HG03520 (cell line): ENCODE measurements around the gene FMOD.
"Not testable (repeated sequence)": the region's sequence is repeated elsewhere in the genome, so short reads cannot be mapped to it uniquely, and the experiment has no call there.

Source experiments
- ATAC-seq: cut with Tn5 transposase; IDR thresholded peaks from one replicate; pipeline ENCODE4 v1.9.1; 2021; ENCODE audit warnings: mild to moderate bottlenecking, moderate library complexity; ENCODE audit not compliant: unreplicated experiment

The FMOD gene

GRCh38 chr1:203326830-203327683, 23.9 kb downstream of the FMOD start:
- ATAC-seq: peak; percentile 58

- ATAC-seq: no peak
These were observed 25.4 kb downstream of the FMOD start for GRCh38 chr1:203325418-203326091.

DNA sequence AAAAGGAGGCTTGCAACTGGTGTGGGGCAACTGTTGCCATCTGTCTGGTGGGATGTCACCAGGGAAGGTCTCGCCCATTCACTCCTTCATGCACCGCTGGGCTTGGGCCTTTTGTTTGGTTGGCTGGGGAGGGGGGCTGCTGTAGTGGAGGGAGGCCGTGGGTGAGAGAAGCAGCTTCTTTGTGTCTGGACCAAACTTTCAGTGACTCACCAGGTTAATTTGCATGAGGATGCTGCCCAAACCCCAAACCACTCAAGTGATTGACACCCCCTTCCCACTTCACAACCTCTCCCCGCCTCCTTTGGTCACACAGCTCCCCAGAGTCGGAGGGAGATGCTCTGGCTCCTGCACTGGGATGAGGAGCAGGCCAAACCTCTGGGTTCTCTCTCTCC, 25.9 kb downstream of the FMOD start:
- no peak for ATAC-seq

DNA sequence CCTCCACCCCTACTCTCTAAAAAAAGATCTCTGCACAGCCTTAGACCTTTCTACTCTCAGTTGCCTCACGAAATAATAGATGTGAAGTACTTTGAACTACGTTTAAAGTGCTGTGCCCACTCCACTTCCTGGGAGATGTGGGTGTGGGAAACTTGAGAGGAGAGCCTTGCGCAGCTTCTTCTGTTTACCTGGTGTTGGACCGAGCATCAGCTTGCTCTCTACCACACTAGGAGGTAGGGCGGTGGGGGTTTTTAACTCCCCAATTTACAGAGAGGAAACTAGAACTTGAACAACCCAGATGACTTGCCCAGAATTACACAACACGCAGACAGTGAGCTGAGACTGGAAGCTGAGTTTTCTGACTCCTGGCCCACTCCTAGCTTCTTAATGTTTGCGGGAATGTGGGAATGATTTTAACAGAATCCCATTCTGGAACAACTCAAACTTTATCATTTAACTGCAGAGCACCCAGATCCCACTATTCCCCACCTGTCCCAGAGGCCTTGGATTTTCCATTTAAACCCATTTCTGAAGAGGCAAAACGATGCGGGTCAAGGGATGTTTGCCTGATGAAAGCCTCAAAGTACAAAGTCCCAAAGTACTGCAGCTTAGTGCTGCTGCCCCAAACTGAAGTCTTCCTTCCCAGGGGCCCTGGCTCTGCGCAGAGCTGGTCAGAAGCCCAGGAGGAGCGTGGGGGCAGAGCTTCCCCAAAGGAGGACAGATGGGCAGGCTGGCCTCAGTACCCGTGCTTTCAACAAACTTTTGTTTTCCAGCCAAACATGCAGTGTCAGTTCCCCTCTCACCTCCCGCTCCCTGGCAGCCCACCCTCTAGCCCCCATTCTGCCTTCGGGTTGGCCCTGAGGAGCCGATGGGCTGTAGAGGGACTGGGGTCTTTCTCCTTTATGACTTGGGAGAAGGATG, 26.6 kb downstream of the FMOD start:
- no peak for ATAC-seq

DNA sequence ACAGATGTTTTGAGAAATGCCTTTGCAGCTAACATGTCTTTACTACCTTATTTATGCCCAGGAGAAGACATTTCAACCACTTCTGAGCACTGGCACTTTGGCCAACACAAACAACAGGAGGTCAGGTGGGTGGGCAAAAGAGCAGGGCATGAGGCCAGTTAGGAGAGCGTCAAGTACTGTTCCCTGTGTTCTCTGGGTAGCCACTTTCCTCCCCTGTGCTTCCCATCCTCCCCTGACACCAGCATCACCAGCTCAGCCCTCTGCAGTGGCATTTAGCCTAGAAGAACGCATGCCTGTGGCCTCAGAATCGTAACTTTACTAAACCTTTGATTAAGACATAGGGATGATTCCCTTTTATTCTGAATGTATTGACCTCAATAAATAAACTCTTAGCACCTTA, 27.3 kb downstream of the FMOD start:
- ATAC-seq: no peak

DNA sequence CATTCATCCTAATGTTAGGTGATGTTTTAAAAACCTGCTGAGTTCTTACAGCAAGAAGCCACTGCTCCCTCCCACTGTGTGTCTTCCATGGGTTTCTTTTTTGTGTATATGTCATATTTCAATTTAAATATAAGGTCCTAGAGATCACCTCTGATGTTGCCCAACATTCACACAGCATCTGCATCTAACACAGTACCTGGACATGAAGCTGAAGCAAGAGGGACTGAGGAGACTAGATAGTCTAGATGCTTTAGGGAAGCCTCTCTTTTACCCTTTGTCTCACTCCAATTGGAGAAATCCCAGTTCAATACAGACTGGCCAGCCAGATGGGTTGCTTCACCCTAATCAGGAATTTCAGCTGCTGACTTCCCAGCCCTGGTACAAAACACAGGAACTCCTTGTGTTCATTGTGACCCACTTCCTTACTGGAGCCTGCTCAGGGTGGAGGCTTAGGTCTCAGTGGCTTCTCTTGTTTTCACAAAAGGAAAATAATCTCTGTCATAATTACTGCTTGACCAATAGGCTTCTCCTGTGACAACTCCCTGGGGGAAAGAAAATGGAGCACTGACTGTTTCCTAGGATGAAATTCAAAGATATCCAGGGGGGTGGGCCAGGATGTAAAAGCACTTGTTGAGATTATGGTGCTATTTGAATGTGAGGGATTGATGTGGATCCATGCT, 28.3 kb downstream of the FMOD start:
- ATAC-seq: no peak

DNA sequence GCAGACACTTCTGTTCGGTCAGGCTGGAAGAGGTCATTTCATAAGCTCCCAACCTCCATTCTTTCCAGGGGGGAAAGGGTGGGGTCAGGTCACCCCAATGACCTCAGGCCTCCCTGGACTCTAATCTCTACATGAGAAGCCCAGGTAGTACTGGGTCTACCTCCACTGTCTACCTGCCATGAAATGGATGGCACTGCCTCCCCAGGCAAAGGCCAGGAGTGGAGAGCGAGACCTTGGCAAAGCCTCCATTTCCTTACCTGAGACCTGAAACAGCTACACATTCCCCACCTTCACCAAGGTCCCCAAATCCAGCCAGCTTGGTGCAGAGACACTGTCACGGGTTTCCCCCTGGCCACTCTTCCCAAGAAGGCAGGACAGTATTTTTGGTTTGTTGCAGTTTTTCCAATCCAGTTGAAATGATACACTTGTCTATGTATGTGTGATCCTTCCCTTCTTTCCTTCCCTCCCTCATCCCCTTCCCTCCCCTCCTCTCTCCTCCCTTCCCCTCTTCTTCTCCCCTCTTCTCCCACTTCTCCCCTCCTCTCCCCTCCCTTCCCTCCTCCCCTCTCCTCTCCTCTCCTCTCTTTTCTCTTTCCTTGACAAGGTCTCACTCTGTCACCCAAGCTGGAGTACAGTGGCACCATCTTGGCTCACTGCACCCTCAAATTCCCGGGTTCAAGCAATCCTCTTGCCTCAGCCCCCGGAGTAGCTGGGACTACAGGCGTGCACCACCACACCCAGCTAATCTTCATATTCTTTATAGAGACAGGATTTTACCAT, 29.5 kb downstream of the FMOD start:
- ATAC-seq: no peak

DNA sequence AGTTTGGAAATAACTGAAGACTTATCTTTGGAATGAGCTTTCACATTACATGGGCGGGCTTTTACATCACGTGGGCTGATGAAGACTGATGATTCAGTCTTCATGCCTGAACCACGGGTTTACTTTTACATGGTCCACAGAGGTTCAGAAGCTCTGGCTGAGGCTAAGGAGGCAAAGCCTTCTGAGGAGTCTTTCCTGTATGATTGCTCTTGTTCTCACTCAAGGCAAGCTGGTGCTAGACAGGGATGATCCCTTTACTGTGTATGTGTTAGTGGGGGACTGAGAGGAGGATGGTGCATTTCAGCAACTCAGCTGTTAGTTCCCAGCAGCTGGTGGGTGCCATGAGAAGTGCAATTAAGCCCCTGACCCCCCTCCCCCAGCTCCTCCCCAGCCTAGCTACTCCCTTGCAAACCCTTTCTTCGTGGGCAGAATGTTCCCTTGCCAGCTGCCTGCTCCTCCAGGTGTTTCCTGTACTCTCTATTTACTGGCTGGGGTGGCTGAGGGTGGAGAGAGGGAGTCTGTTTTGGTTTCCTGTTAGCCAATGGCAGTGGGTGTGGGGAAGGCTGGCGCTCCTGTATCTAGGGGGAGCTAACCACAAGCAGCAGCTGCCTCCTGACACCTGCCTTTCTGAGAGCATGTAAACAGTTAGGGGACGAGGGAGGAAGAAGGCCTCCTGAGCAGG, 30.2 kb downstream of the FMOD start:
- peak; percentile 49 for ATAC-seq

DNA sequence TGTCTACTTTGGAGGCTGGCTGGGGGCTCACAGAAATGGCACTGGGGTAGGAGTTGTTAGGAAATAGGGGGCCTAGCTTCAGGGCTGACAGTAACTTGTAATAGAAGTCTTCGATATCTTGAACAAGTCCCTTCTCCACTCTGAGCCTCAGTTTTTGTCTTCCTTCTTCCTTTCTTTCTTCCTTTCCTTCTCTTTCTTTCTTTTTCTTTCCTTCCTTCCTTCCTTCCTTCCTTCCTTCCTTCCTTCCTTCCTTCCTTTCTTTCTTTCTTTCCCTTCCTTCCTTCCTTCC, 32.7 kb downstream of the FMOD start:
- no peak for ATAC-seq

- no peak for ATAC-seq
These were observed 33.3 kb downstream of the FMOD start for GRCh38 chr1:203317429-203318228.

DNA sequence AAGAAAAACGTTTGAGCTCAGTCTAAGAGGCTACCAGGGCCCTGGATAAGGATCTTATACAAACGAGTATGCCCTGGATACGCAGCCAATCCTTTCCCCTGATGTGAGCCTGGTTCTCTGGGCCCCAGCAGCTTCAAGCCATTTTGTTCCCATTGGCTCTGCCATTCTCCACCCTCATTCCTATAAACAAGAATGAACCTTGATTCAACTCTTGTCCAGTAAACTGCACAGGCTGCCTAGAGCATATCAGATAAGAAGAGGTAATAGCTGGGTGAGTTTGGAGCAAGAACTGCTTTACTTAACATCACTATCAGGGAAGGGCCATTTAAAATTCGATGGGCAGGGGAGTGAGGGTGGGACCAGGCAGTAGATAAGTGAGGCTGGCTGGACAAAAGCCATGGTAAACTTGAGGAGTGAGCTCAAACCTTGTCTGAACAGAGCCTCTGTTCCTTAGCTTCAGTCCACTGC, 34.3 kb downstream of the FMOD start:
- ATAC-seq: no peak

DNA sequence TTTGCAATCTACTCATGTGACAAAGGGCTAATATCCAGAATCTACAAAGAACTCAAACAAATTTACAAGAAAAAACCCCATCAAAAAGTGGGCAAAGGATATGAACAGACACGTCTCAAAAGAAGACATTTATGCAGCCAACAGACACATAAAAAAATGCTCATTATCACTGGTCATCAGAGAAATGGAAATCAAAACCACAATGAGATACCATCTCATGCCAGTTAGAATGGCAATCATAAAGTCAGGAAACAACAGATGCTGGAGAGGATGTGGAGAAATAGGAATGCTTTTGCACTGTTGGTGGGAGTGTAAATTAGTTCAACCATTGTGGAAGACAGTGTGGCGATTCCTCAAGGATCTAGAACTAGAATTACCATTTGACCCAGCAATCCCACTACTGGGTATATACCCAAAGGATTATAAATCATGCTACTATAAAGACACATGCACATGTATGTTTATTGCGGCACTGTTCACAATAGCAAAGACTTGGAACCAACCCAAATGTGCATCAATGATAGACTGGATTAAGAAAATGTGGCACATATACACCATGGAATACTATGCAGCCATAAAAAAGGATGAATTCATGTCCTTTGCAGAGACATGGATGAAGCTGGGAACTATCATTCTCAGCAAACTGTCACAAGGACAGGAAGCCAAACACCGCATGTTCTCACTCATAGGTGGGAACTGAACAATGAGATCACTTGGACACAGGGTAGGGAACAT, 36.7 kb downstream of the FMOD start:
- ATAC-seq: not testable (repeated sequence)

DNA sequence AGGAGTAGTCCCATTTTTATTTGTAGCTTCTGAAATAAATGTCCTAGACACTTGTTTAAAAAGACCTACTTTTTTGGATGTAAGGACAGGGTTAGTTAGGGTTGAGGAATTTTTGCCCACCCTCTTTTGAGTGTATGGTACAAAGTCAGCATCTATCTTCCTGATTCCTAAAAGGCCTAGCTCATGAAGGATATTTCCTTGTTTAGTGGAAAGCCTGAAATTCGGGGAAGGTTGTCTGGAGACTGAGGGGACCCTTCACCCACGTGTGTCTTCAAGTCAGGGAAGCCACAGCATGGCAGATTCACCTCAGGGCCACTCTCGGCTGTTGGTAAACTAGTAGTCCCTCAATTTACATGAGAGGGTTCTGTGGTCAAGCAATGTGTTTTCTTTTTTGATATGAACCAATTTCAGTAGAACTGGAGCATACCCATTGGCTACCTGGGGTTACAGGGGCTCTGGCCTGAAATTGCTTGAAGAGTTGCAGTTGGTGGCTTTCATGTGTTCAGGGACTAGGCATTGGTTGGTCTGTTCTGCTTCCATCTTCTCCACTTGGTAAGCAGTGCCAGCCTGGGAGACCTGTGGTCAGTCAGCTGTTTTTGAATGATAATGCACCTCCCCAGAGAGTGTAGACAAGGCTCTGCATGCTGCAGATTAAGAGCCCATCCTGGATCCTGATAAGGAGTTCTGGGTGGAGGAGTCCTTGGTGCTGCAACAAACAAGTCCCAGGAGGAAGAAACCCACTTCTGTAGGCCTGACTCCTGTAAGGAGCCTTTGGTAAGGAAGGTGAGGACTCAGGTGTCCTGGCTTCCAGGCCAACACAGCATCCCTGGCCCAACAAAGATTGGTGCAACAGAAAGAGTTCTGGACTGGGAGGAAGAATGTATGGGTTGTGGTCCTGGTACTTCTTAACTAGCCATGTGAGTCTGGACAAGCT, 39.3 kb downstream of the FMOD start:
- no peak for ATAC-seq

DNA sequence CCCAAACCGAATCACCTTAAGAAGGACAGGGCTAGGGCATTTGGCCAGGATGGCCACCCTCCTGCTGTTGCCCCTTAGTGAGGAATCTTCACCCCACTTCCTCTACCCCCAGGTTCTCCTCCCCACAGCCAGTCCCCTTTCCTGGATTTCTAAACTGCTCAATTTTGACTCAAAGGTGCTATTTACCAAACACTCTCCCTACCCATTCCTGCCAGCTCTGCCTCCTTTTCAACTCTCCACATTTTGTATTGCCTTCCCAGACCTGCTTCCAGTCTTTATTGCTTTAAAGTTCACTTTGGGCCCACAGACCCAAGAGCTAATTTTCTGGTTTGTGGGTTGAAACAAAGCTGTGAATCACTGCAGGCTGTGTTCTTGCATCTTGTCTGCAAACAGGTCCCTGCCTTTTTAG, 42.0 kb downstream of the FMOD start:
- ATAC-seq: no peak

- ATAC-seq: no peak
These were observed 42.5 kb downstream of the FMOD start for GRCh38 chr1:203308328-203308922.

DNA sequence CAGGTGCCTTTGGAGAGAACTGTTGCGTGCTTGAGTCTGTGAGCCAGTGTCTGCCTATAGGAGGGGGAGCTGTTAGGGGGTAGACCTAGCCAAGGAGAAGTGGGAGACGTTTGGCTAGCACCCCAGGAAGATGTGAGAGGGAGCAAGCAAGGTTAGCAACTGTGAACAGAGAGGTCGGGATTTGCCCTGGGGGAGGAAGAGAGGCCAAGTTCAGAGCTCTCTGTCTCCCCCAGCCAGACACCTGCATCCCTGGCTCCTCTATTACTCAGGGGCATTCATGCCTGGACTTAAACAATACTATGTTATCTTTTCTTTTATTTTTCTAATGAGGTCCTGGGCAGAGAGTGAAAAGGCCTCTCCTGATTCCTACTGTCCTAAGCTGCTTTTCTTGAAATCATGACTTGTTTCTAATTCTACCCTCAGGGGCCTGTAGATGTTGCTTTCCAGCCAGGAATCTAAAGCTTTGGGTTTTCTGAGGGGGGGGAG, 43.2 kb downstream of the FMOD start:
- no peak for ATAC-seq
